ENCODE data around the gene HTR7.
A peak's percentile ranks its signal among the peaks of the same experiment; 100 is the strongest.
"Not testable (repeated sequence)": the region's sequence is repeated elsewhere in the genome, so short reads cannot be mapped to it uniquely, and the experiment has no call there.

GRCh38 chr10:90880059-90880719 lies 22.4 kb upstream of the HTR7 start:
- TF ChIP-seq RAD21 (IDR thresholded peaks at IDR 0.05 in 1 of 2, conservative IDR thresholded peaks at IDR 0.05 in 1 of 2; ENCODE audit: low read depth in 2 of 2, low read length in 2 of 2) (peak in 1 of 2 experiments; percentile 48; a peak in 3 of 4 replicates), CTCF (IDR thresholded peaks at IDR 0.05; ENCODE audit: control extremely low read depth in 1 of 3, insufficient read depth in 1 of 3, low read depth in 1 of 3, low read length in 3 of 3) (peak in 1 of 3 experiments; percentile 34; a peak in 2 of 4 replicates)
- TF ChIP-seq ASH2L (IDR thresholded peaks at IDR 0.05; ENCODE audit: low read length); MAFK (IDR thresholded peaks at IDR 0.05; ENCODE audit: low read depth, low read length); RNF2 (IDR thresholded peaks at IDR 0.05; ENCODE audit: borderline replicate concordance, low read depth, low read length, missing control alignments, poor library complexity, severe bottlenecking); SP1 (IDR thresholded peaks at IDR 0.05; ENCODE audit: low read depth, low read length); POLR2A (IDR thresholded peaks at IDR 0.05; ENCODE audit: control extremely low read depth in 1 of 2, low read depth in 2 of 2, low read length in 2 of 2); POLR2AphosphoS5 (IDR thresholded peaks at IDR 0.05; ENCODE audit: low read depth, low read length); TBP (IDR thresholded peaks at IDR 0.05; ENCODE audit: low read depth, low read length); EZH2 (IDR thresholded peaks at IDR 0.05; ENCODE audit: low read depth, low read length, severe bottlenecking): not testable (repeated sequence)
